IMR-90 (cell line): ENCODE measurements around the gene ATP6V0C. TPM values are rescaled to one million over a fixed set of nuclear protein-coding genes. Genes with fewer than 3 reads are reported as not detected.

Experiments used
- ATAC-seq: fragments of 200-7000 bp; cut with Tn5 transposase; 2 replicates; pipeline ENCODE4 v1.9.1; 2020; ENCODE audit warnings: low read depth, mild to moderate bottlenecking, moderate library complexity
- BruUV-seq: library from RNA; stranded (reverse); fragments of 400-500 nt; replicated peaks from 2 replicates; lab custom pipeline; 2021; lab: Mats Ljungman, UMichigan
- CTCF ChIA-PET: fragments of 300-600 bp; formaldehyde crosslinking; extraction: SDS; loops from one replicate; lab custom pipeline; 2021; ENCODE audit warnings: antibody characterized with exemption; lab: Yijun Ruan, JAX
- POLR2A ChIA-PET: fragments of 300-600 bp; sonication (Branson Sonifier 250); formaldehyde crosslinking; loops from one replicate; lab custom pipeline; 2022; ENCODE audit warnings: antibody characterized with exemption; ENCODE audit not compliant: unreplicated experiment; lab: Charles Lee
- DNase-seq: peaks from one replicate; pipeline ENCODE4 v3.0.0; 2013
- H2AFZ ChIP-seq: replicated peaks from 2 replicates; pipeline ENCODE3; 2013; ENCODE audit warnings: low read length, mild to moderate bottlenecking; ENCODE audit not compliant: poor library complexity
- H2AK5ac ChIP-seq: 2 replicates; pipeline ENCODE4 v1.6.1; 2013; ENCODE audit warnings: low read depth, low read length, inconsistent platforms
- H2AK9ac ChIP-seq: replicated peaks from 2 replicates; pipeline ENCODE3; 2013; ENCODE audit warnings: mild to moderate bottlenecking, low read depth, low read length, moderate library complexity; ENCODE audit not compliant: poor library complexity
- H2BK120ac ChIP-seq: 2 replicates; pipeline ENCODE4 v1.6.1; 2013; ENCODE audit warnings: low read depth, low read length, inconsistent platforms
- H2BK15ac ChIP-seq: 3 replicates; pipeline ENCODE4 v1.6.1; 2013; ENCODE audit warnings: low read depth, low read length, inconsistent platforms
- H2BK20ac ChIP-seq: 2 replicates; pipeline ENCODE4 v1.6.1; 2013; ENCODE audit warnings: low read depth, mild to moderate bottlenecking, inconsistent platforms, low read length, moderate library complexity
- H2BK5ac ChIP-seq: 2 replicates; pipeline ENCODE4 v1.6.1; 2013; ENCODE audit warnings: mild to moderate bottlenecking, low read depth, low read length, inconsistent platforms; ENCODE audit not compliant: poor library complexity, severe bottlenecking
- H3K14ac ChIP-seq: replicated peaks from 2 replicates; pipeline ENCODE4 v1.6.1; 2013; ENCODE audit warnings: low read depth, low read length, inconsistent platforms
- H3K18ac ChIP-seq: 2 replicates; pipeline ENCODE4 v1.6.1; 2013; ENCODE audit warnings: low read depth, low read length, control low read depth
- H3K23ac ChIP-seq: 2 replicates; pipeline ENCODE4 v1.6.1; 2013; ENCODE audit warnings: low read depth, low read length, inconsistent platforms
- H3K27ac ChIP-seq: 2 replicates; pipeline ENCODE4 v1.5.1; 2013; ENCODE audit warnings: mild to moderate bottlenecking, control low read depth, low read length; ENCODE audit not compliant: insufficient read depth
- H3K27me3 ChIP-seq: 2 replicates; pipeline ENCODE4 v1.6.1; 2013; ENCODE audit warnings: low read length; ENCODE audit not compliant: control insufficient read depth, insufficient read depth
- H3K36me3 ChIP-seq: 2 replicates; pipeline ENCODE4 v1.6.1; 2013; ENCODE audit warnings: low read length, mixed read lengths; ENCODE audit not compliant: control insufficient read depth, insufficient read depth
- H3K4ac ChIP-seq: 2 replicates; pipeline ENCODE4 v1.6.1; 2013; ENCODE audit warnings: low read depth, low read length, inconsistent platforms
- H3K4me1 ChIP-seq: 2 replicates; pipeline ENCODE4 v1.6.1; 2013; ENCODE audit warnings: low read length, mixed read lengths; ENCODE audit not compliant: control insufficient read depth, insufficient read depth
- H3K4me2 ChIP-seq: 2 replicates; pipeline ENCODE4 v1.6.1; 2013; ENCODE audit warnings: low read depth, mild to moderate bottlenecking, control low read depth, low read length, moderate library complexity
- H3K4me3 ChIP-seq: 2 replicates; pipeline ENCODE4 v1.5.1; 2013; ENCODE audit warnings: low read depth, mild to moderate bottlenecking, control low read depth, low read length, moderate library complexity; ENCODE audit not compliant: insufficient read depth
- H3K56ac ChIP-seq: 2 replicates; pipeline ENCODE4 v1.6.1; 2013; ENCODE audit warnings: low read length, inconsistent platforms; ENCODE audit not compliant: insufficient read depth; ENCODE audit errors: extremely low read depth
- H3K79me1 ChIP-seq, 2 experiments: 2 replicates each; pipeline ENCODE4 v1.6.1; 2013; ENCODE audit warnings: low read length in 2 of 2, inconsistent platforms in 1 of 2, low read depth in 1 of 2
- H3K9ac ChIP-seq: 2 replicates; pipeline ENCODE4 v1.6.1; 2013; ENCODE audit warnings: low read depth, low read length, control low read depth
- H3K9me1 ChIP-seq: 2 replicates; pipeline ENCODE4 v1.6.1; 2013; ENCODE audit warnings: low read length, inconsistent platforms; ENCODE audit not compliant: insufficient read depth
- H3K9me3 ChIP-seq: 2 replicates; pipeline ENCODE4 v1.6.1; 2013; ENCODE audit warnings: low read length; ENCODE audit not compliant: control insufficient read depth, insufficient read depth
- H4K20me1 ChIP-seq: 2 replicates; pipeline ENCODE4 v1.6.1; 2013; ENCODE audit warnings: low read length, inconsistent platforms; ENCODE audit not compliant: insufficient read depth
- H4K5ac ChIP-seq: 2 replicates; pipeline ENCODE4 v1.6.1; 2013; ENCODE audit warnings: mild to moderate bottlenecking, low read depth, low read length, control low read depth
- H4K8ac ChIP-seq, 2 experiments: 2 replicates each; pipeline ENCODE4 v1.6.1; 2013; ENCODE audit warnings: low read depth in 2 of 2, low read length in 2 of 2, control low read depth in 1 of 2, inconsistent platforms in 1 of 2
- H4K91ac ChIP-seq: 2 replicates; pipeline ENCODE4 v1.6.1; 2013; ENCODE audit warnings: low read depth, low read length, inconsistent platforms; ENCODE audit not compliant: insufficient read depth
- CHD1 ChIP-seq: IDR thresholded peaks from 2 replicates; pipeline ENCODE4 v1.6.1; 2012; ENCODE audit warnings: low read depth, low read length, improper control_type of control experiment
- CTCF ChIP-seq: conservative IDR thresholded peaks from 2 replicates; pipeline ENCODE4 v1.5.1; 2012; ENCODE audit warnings: mild to moderate bottlenecking, low read depth, low read length, improper control_type of control experiment
- WGBS, 2 experiments: methylation state at CpG; one replicate each; pipeline versions ENCODE4 v1.1.5 to v1.1.7; 2013; ENCODE audit warnings: missing lambda C conversion rate in 2 of 2; ENCODE audit not compliant: insufficient read length in 1 of 2; ENCODE audit errors: extremely low coverage in 2 of 2; 5-methylcytosine and 5-hydroxymethylcytosine counted together
- dilution Hi-C: fragments of 300-500 bp; cut with HindIII; formaldehyde crosslinking; loops from one replicate; pipeline ENCODE4 v1.14.3; 2018; ENCODE audit warnings: low sequenced_read_pairs; ENCODE audit not compliant: unreplicated experiment
- in situ Hi-C: fragments of 300-500 bp; cut with MboI; formaldehyde crosslinking; loops from 3 replicates; pipeline ENCODE4 v1.14.3; 2019; ENCODE audit warnings: low sequenced_read_pairs, inconsistent platforms, mixed read lengths
- intact Hi-C: fragments of 100-400 bp; cut with micrococcal nuclease; formaldehyde crosslinking; loops from 2 replicates; pipeline ENCODE4 v1.10.0; 2022
- polyA plus RNA-seq, 3 experiments: library from polyadenylated mRNA; depleted of rRNA; stranded (reverse); fragments of >200 nt; gene quantifications; 2 replicates each; pipeline ENCODE4 v1.2.3, GENCODE V29; 2012; ENCODE audit warnings: low replicate concordance in 1 of 3
- total RNA-seq: library from RNA; depleted of rRNA; stranded (reverse); fragments of >200 nt; gene quantifications from 2 replicates; pipeline ENCODE4 v1.2.3, GENCODE V29; 2012

The ATP6V0C gene
- total and polyA plus RNA-seq, 2 of the 4 experiments (the other 2 are of a cell fraction), result 8.4 to 107 TPM

GRCh38 chr16:2465653-2466415, 47.9 kb upstream of the ATP6V0C start:
- CTCF ChIA-PET, result no interaction called here
- Histone ChIP-seq H2BK20ac (no peak overlapping the region), H3K9ac (no peak overlapping the region), H4K5ac (no peak overlapping the region), H2AK5ac (no peak overlapping the region), H3K27ac (no peak overlapping the region), H2AFZ (no peak overlapping the region), H3K27me3 (no peaks in the 10 kb centered on the region), H4K8ac (no peak overlapping the region), H3K4me3 (no peak overlapping the region), H4K91ac (no peak overlapping the region), H3K4me1 (peaks cover 13% of the 10 kb centered on the region), H3K14ac (no peak overlapping the region), H3K56ac (no peak overlapping the region), H3K4me2 (no peak overlapping the region), H3K23ac (no peak overlapping the region), H3K36me3 (no peaks in the 10 kb centered on the region), H3K79me1 (peaks cover 0 to 20% of the 10 kb centered on the region in 2 experiments; a peak in 1 of 4 replicates), H2BK120ac (no peak overlapping the region), H2BK5ac (no peak overlapping the region), H2AK9ac (peak overlapping the region; percentile 9), H3K18ac (no peak overlapping the region), H4K20me1 (no peaks in the 10 kb centered on the region; the same call in 1 of the 2 replicates), H3K4ac (no peak overlapping the region), H2BK15ac (no peak overlapping the region), H3K9me3 (no peaks in the 10 kb centered on the region), H3K9me1 (peaks cover 8% of the 10 kb centered on the region)
- BruUV-seq, result no TSS peak
- ATAC-seq (no peak), DNase-seq (no peak)
- POLR2A ChIA-PET, result no interaction called here
- intact Hi-C loops, result no loop called here
- TF ChIP-seq CHD1, result no peak
- peak; percentile 23; the same call in 1 of the 2 replicates for TF ChIP-seq CTCF
- in situ Hi-C loops, result no loop called here
- 87% methylated on average over 3 of the region's 12 CpGs; no CpG with 5 or more reads in 1 of the 2 experiments for WGBS, 2 experiments
- dilution Hi-C loops, result no loop called here
